ENCODE results near the gene RBM22.

RBM22 gene

GRCh38 chr5:150672237-150672883, 28.5 kb downstream of the RBM22 start:
- POLR2A ChIA-PET, result no interaction called here
- TF ChIP-seq ELF4 (IDR thresholded peaks at IDR 0.05) (no peak), CTBP1 (IDR thresholded peaks at IDR 0.05; ENCODE audit: borderline replicate concordance) (no peak), L3MBTL2 (conservative IDR thresholded peaks at IDR 0.05) (no peak), PKNOX1 (IDR thresholded peaks at IDR 0.05) (no peak), FOXM1 (IDR thresholded peaks at IDR 0.05; ENCODE audit: borderline replicate concordance) (no peak), SUZ12 (IDR thresholded peaks at IDR 0.05) (no peak), TARDBP (IDR thresholded peaks at IDR 0.05) (no peak), HDGF (IDR thresholded peaks at IDR 0.05; ENCODE audit: borderline replicate concordance) (no peak), FOXK2 (IDR thresholded peaks at IDR 0.05) (no peak), FOXA1 (IDR thresholded peaks at IDR 0.05) (no peak), ZNF384 (IDR thresholded peaks at IDR 0.05) (no peak)
- CTCF ChIA-PET, result no interaction called here
- DNase-seq (ENCODE audit: extremely low spot score), result no peak

- POLR2A ChIA-PET, result no interaction called here
- CTCF ChIA-PET, result no interaction called here
- no peak for TF ChIP-seq SUZ12 (IDR thresholded peaks at IDR 0.05)
- no peak for TF ChIP-seq LEF1 (IDR thresholded peaks at IDR 0.05; ENCODE audit: borderline replicate concordance)
- no peak for TF ChIP-seq CTBP1 (IDR thresholded peaks at IDR 0.05; ENCODE audit: borderline replicate concordance)
- no peak for TF ChIP-seq ZNF384 (IDR thresholded peaks at IDR 0.05)
- no peak for TF ChIP-seq ELF4 (IDR thresholded peaks at IDR 0.05)
- TF ChIP-seq TARDBP (IDR thresholded peaks at IDR 0.05), result no peak
- no peak for TF ChIP-seq FOXM1 (IDR thresholded peaks at IDR 0.05; ENCODE audit: borderline replicate concordance)
- no peak for TF ChIP-seq FOXK2 (IDR thresholded peaks at IDR 0.05)
- TF ChIP-seq ARNT (IDR thresholded peaks at IDR 0.05), result no peak
- TF ChIP-seq HDGF (IDR thresholded peaks at IDR 0.05; ENCODE audit: borderline replicate concordance), result no peak
- TF ChIP-seq L3MBTL2 (conservative IDR thresholded peaks at IDR 0.05), result no peak
- no peak for DNase-seq (ENCODE audit: extremely low spot score)
Observed at GRCh38 chr5:150671509-150672236, 29.2 kb downstream of the RBM22 start.

- ChIA-PET CTCF (no interaction called here), POLR2A (no interaction called here)
Observed at GRCh38 chr5:150670948-150671310, 29.9 kb downstream of the RBM22 start.

GRCh38 chr5:150670275-150670947, 30.5 kb downstream of the RBM22 start:
- TF ChIP-seq FOXA1 (IDR thresholded peaks at IDR 0.05), result no peak
- no peak for TF ChIP-seq SP1 (IDR thresholded peaks at IDR 0.05)
- no peak for TF ChIP-seq LEF1 (IDR thresholded peaks at IDR 0.05; ENCODE audit: borderline replicate concordance)
- TF ChIP-seq FOXM1 (IDR thresholded peaks at IDR 0.05; ENCODE audit: borderline replicate concordance), result no peak
- CTCF ChIA-PET, result no interaction called here
- no peak for DNase-seq (ENCODE audit: extremely low spot score)
- POLR2A ChIA-PET, result no interaction called here

More at GRCh38 chr5:150670948-150671310, 29.9 kb downstream of the RBM22 start:
- TF ChIP-seq TARDBP (IDR thresholded peaks at IDR 0.05) (no peak), PKNOX1 (IDR thresholded peaks at IDR 0.05) (no peak), ELF4 (IDR thresholded peaks at IDR 0.05) (no peak)
- no peak for DNase-seq (ENCODE audit: extremely low spot score)

- no peak for TF ChIP-seq L3MBTL2 (conservative IDR thresholded peaks at IDR 0.05)
- TF ChIP-seq NFRKB (IDR thresholded peaks at IDR 0.05), result no peak
- TF ChIP-seq BHLHE40 (IDR thresholded peaks at IDR 0.05; ENCODE audit: borderline replicate concordance), result no peak
- no peak for TF ChIP-seq CTBP1 (IDR thresholded peaks at IDR 0.05; ENCODE audit: borderline replicate concordance)
- TF ChIP-seq TARDBP (IDR thresholded peaks at IDR 0.05), result no peak
- TF ChIP-seq ZNF384 (IDR thresholded peaks at IDR 0.05), result no peak
- no peak for TF ChIP-seq FOXA1 (IDR thresholded peaks at IDR 0.05)
- no peak for TF ChIP-seq ARNT (IDR thresholded peaks at IDR 0.05)
- TF ChIP-seq SUZ12 (IDR thresholded peaks at IDR 0.05), result no peak
- TF ChIP-seq FOXK2 (IDR thresholded peaks at IDR 0.05), result no peak
- no peak for TF ChIP-seq LEF1 (IDR thresholded peaks at IDR 0.05; ENCODE audit: borderline replicate concordance)
- no peak for TF ChIP-seq FOXM1 (IDR thresholded peaks at IDR 0.05; ENCODE audit: borderline replicate concordance)
- TF ChIP-seq SP1 (IDR thresholded peaks at IDR 0.05), result no peak
- no peak for DNase-seq (ENCODE audit: extremely low spot score)
- POLR2A ChIA-PET, result interaction anchor here (7.6 kb wide), 1 partner anchor 36 kb away, joined by 43 read pairs; the partner anchor contains the start of gene RBM22
- CTCF ChIA-PET, result no interaction called here
Observed at GRCh38 chr5:150665044-150665443, 35.8 kb downstream of the RBM22 start.

- ChIA-PET POLR2A (interaction anchor here (1.1 to 7.6 kb wide), 3 partner anchors 37 to 104 kb away, joined by 3 to 43 read pairs (median 6); partner anchors contain the start of genes DCTN4 and RBM22), CTCF (no interaction called here)
- TF ChIP-seq NFRKB (IDR thresholded peaks at IDR 0.05) (no peak), TARDBP (IDR thresholded peaks at IDR 0.05) (no peak), BHLHE40 (IDR thresholded peaks at IDR 0.05; ENCODE audit: borderline replicate concordance) (no peak), LEF1 (IDR thresholded peaks at IDR 0.05; ENCODE audit: borderline replicate concordance) (no peak), HDGF (IDR thresholded peaks at IDR 0.05; ENCODE audit: borderline replicate concordance) (no peak), ELF4 (IDR thresholded peaks at IDR 0.05) (no peak), FOXK2 (IDR thresholded peaks at IDR 0.05) (no peak), CTBP1 (IDR thresholded peaks at IDR 0.05; ENCODE audit: borderline replicate concordance) (no peak), FOXA1 (IDR thresholded peaks at IDR 0.05) (no peak), ARNT (IDR thresholded peaks at IDR 0.05) (no peak), L3MBTL2 (conservative IDR thresholded peaks at IDR 0.05) (no peak), SP1 (IDR thresholded peaks at IDR 0.05) (no peak), SUZ12 (IDR thresholded peaks at IDR 0.05) (no peak), PKNOX1 (IDR thresholded peaks at IDR 0.05) (no peak), FOXM1 (IDR thresholded peaks at IDR 0.05; ENCODE audit: borderline replicate concordance) (no peak), ZNF384 (IDR thresholded peaks at IDR 0.05) (no peak)
- DNase-seq (ENCODE audit: extremely low spot score), result no peak
Observed at GRCh38 chr5:150663936-150664335, 36.9 kb downstream of the RBM22 start.

All from HEK293T (cell line).